Psoas muscle (tissue), 8 donors: Measurements from ENCODE around the gene PDZD2. TPM values are rescaled to one million over a fixed set of nuclear protein-coding genes. Genes with fewer than 3 reads are reported as not detected.
A peak's percentile ranks its signal among the peaks of the same experiment; 100 is the strongest.
"Not testable (repeated sequence)": the region's sequence is repeated elsewhere in the genome, so short reads cannot be mapped to it uniquely, and the experiment has no call there.

Source experiments
- ATAC-seq, 4 donors: fragments of 200-7000 bp; cut with Tn5 transposase; one replicate each; pipeline ENCODE4 v1.9.1; 2020; ENCODE audit warnings: moderate library complexity in 3 of 4, mild to moderate bottlenecking in 2 of 4
- DNase-seq, 2 donors: peaks; one replicate each; pipeline ENCODE4 v3.0.0-alpha.2; 2020
- H3K27ac ChIP-seq: fragments of 200-600 bp; one replicate; pipeline ENCODE4 v1.8.0; 2022
- H3K27me3 ChIP-seq, 3 donors: fragments of 200-600 bp in 1 of 3; one replicate each; pipeline versions ENCODE4 v1.6.1 to v1.8.0; 2013 to 2022; ENCODE audit warnings: low read length in 2 of 3, mild to moderate bottlenecking in 2 of 3, moderate library complexity in 1 of 3; ENCODE audit not compliant: insufficient read depth in 3 of 3
- H3K36me3 ChIP-seq, 2 donors: fragments of 200-600 bp in 1 of 2; one replicate each; pipeline versions ENCODE4 v1.6.1 to v1.8.0; 2013 to 2022; ENCODE audit warnings: low read depth in 1 of 2, mild to moderate bottlenecking in 1 of 2, moderate library complexity in 1 of 2; ENCODE audit not compliant: insufficient read depth in 1 of 2
- H3K4me1 ChIP-seq: fragments of 200-600 bp; one replicate; pipeline ENCODE4 v1.8.0; 2022
- H3K4me3 ChIP-seq: fragments of 200-600 bp; one replicate; pipeline ENCODE4 v1.8.0; 2022; ENCODE audit warnings: mild to moderate bottlenecking
- H3K9me3 ChIP-seq: fragments of 200-600 bp; one replicate; pipeline ENCODE4 v1.8.0; 2022
- CTCF ChIP-seq: fragments of 200-600 bp; IDR thresholded peaks from one replicate; pipeline ENCODE4 v1.8.0; 2022; ENCODE audit warnings: antibody characterized with exemption
- WGBS, 3 donors: extraction: QIAGEN DNeasy Blood & Tissue Kit; methylation state at CpG; one replicate each; pipeline versions ENCODE4 v1.1.6 to v1.1.7; 2013; 5-methylcytosine and 5-hydroxymethylcytosine counted together
- intact Hi-C, 2 donors: fragments of 100-400 bp; cut with DNase I; formaldehyde crosslinking; loops; one replicate each; pipeline versions ENCODE4 v1.11.0 to v1.14.2; 2022
- polyA plus RNA-seq, 3 donors: library from polyadenylated mRNA; stranded (reverse); fragments of 200-250 nt; gene quantifications; one replicate each; pipeline ENCODE4 v1.2.3, GENCODE V29; 2013
- total RNA-seq, 4 donors: library from RNA; stranded (reverse); fragmentation: NEBNext Ultra II Directional in 2 of 4; extraction: Animal tissue kit (Norgen Biotek cat#: 25700) in 2 of 4; gene quantifications; one replicate each; pipeline versions ENCODE4 v1.2.1 to v1.2.4, GENCODE V29; 2021 to 2023
- donor health status: healthy with polysubstance abuse.
- donor health status: DM: no; HTN: no; CAD: no; lungs with moderate emphysema.
- donor health status: Bipolar disorder and iron deficiency.
- donor health status: healthy.
- donor health status: DM: yes; HTN: yes; CAD: no.
- donor health status: DM: no; HTN: no; CAD: no.
- donor health status: DM: no; HTN: no; CAD: no.
- donor health status: DM: yes; HTN: yes; CAD: no.

Gene PDZD2
- total and polyA plus RNA-seq, 7 donors, result 1.4 to 17.5 (median 4.5) TPM

DNA sequence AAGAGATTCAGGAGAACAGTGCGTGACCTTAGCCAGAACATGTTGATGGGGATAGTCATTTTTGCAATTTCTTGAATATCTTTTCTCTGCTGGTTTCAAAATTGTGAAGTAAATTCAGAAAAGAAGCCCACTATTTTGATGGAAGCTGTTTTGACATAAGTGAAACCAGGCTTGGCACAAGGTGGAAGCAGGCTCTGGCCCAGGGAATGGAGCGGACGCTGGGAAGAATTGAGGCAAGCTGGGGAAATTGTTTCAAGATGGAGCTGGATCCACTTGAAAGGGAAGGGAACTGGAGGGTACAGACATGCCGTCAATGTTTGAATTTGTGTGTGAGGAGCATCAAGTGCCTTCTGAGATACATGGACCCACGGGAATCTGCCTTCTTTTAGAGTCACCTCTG is 328.0 kb downstream of the PDZD2 start:
- no peak for TF ChIP-seq CTCF
- no peak overlapping the region for H3K4me3 ChIP-seq
- DNase-seq (no peak), ATAC-seq (no peak)
- no peaks in the 10 kb centered on the region for H3K9me3 ChIP-seq
- H3K27me3 ChIP-seq, result no peaks in the 10 kb centered on the region
- H3K36me3 ChIP-seq, result no peaks in the 10 kb centered on the region
- intact Hi-C loops, result no loop called here
- H3K27ac ChIP-seq, result no peak overlapping the region
- WGBS, 3 donors, result 89 to 94% (median 94%) methylated on average over 5 of the region's 5 CpGs
- H3K4me1 ChIP-seq, result peaks cover 5% of the 10 kb centered on the region

DNA sequence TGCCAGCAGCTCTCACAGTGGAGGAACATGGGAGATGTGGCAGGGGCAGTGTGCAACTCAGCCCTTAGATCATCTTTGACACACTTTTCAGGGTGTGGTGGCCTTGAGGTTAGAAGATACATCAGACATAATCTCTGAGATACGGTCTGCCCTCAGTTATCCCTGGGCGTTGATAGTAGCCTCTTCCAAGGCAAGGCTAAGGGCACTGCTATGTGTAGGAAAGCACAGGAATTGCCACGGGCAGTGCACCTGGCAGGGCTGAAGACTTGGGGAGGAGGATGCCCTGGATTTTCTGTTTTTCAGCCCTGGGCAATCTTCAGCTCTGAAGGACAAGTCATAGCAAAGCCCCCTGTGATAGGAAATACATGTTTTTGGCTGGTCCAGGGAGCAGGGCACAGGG is 328.5 kb downstream of the PDZD2 start:
- Histone ChIP-seq H3K36me3 (no peaks in the 10 kb centered on the region), H3K4me3 (no peak overlapping the region), H3K27me3 (no peaks in the 10 kb centered on the region), H3K4me1 (peaks cover 5% of the 10 kb centered on the region), H3K9me3 (no peaks in the 10 kb centered on the region), H3K27ac (no peak overlapping the region)
- intact Hi-C loops, result no loop called here
- 85 to 89% (median 87%) methylated on average over 3 of the region's 3 CpGs for WGBS, 3 donors
- ATAC-seq (no peak), DNase-seq (no peak)
- no peak for TF ChIP-seq CTCF

GRCh38 chr5:31972558-31972957 is 333.6 kb downstream of the PDZD2 start:
- Histone ChIP-seq H3K4me1 (no peaks in the 10 kb centered on the region), H3K4me3 (no peak overlapping the region), H3K9me3 (no peaks in the 10 kb centered on the region), H3K27ac (no peak overlapping the region), H3K27me3 (no peaks in the 10 kb centered on the region), H3K36me3 (no peaks in the 10 kb centered on the region)
- intact Hi-C loops, result no loop called here
- DNase-seq (no peak), ATAC-seq (no peak)
- no peak for TF ChIP-seq CTCF

DNA sequence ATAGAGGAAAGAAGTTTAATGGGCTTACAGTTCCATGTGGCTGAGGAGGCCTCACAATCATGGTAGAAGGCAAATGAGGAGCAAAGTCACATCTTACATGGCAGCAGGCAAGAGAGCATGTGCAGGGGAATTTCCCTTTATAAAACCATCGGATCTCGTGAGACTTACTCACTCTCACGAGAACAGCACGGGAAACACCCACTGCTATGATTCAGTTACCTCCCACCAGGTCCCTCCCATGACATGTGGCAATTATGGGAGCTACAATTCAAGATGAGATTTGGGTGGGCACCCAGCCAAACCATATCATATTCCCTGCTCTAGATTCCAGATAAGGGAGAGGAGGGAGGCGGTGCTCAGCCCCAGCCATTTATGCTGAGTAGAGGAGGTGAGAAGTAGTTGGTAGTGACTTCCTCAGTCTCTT is 336.3 kb downstream of the PDZD2 start:
- H3K4me3 ChIP-seq, H3K27me3 ChIP-seq, H3K4me1 ChIP-seq, DNase-seq, H3K36me3 ChIP-seq, intact Hi-C loops, H3K9me3 ChIP-seq, H3K27ac ChIP-seq: not testable (repeated sequence)
- ATAC-seq, result peak in 1 of 4 donors; percentile 11
- WGBS, 3 donors, result 81 to 89% (median 88%) methylated on average over 5 of the region's 5 CpGs

DNA sequence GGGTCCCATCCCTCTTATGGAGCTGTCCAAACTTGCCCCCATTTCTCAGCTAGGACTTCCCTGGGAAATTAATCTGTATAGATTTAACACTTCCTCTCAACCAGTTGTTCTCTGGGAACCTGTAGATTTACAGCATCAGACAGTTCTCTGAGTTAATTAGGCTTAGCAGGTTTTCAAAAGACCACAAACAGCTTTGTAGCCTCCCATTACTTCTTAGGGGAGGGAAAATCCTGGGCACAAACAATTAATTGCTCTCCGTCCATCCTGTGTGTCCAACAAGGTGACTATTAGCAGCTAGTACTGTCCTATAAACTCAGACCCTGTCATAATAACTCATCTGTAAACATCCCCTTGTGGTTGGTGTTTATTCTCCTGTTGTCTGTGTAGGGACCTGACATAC is 337.2 kb downstream of the PDZD2 start:
- H3K27me3 ChIP-seq, result no peaks in the 10 kb centered on the region
- no peak for ATAC-seq
- no peaks in the 10 kb centered on the region for H3K9me3 ChIP-seq
- intact Hi-C loops, result no loop called here
- no peak overlapping the region for H3K4me3 ChIP-seq
- no peaks in the 10 kb centered on the region for H3K4me1 ChIP-seq
- no peak for TF ChIP-seq CTCF
- no peak overlapping the region for H3K27ac ChIP-seq
- DNase-seq, result no peak
- WGBS, 3 donors, result 88 to 98% (median 95%) methylated on average over 1 of the region's 1 CpG
- no peaks in the 10 kb centered on the region for H3K36me3 ChIP-seq
